Mononuclear cell (primary cell): Measurements from ENCODE around the gene PLCG1. TPM values are rescaled to one million over a fixed set of nuclear protein-coding genes. Genes with fewer than 3 reads are reported as not detected.

Experiments
- H3K27me3 ChIP-seq: 2 replicates; pipeline ENCODE4 v1.6.0; 2011; ENCODE audit warnings: low read length, control low read depth; ENCODE audit not compliant: insufficient read depth
- H3K4me1 ChIP-seq: 2 replicates; pipeline ENCODE4 v1.5.1; 2011; ENCODE audit warnings: mild to moderate bottlenecking, low read length, control low read depth; ENCODE audit not compliant: insufficient read depth
- H3K4me3 ChIP-seq: 2 replicates; pipeline ENCODE4 v1.5.1; 2011; ENCODE audit warnings: mild to moderate bottlenecking, low read length, moderate library complexity
- H3K9me3 ChIP-seq: 2 replicates; pipeline ENCODE4 v1.5.1; 2011; ENCODE audit warnings: low read depth, mild to moderate bottlenecking, control low read depth, low read length
- total RNA-seq: library from RNA; depleted of rRNA; stranded (reverse); fragments of >200 nt; gene quantifications from one replicate; pipeline ENCODE4 v1.2.3, GENCODE V29; 2012

Gene PLCG1
- total RNA-seq, 1 donor, result 115 TPM

- no peaks in the 10 kb centered on the region for H3K27me3 ChIP-seq
- no peaks in the 10 kb centered on the region for H3K4me1 ChIP-seq
- no peaks in the 10 kb centered on the region for H3K9me3 ChIP-seq
- no peak overlapping the region for H3K4me3 ChIP-seq
Observed at GRCh38 chr20:41217422-41217821, 80.1 kb downstream of the PLCG1 start.

- Histone ChIP-seq H3K4me1 (no peaks in the 10 kb centered on the region), H3K27me3 (no peaks in the 10 kb centered on the region), H3K4me3 (no peak overlapping the region), H3K9me3 (no peaks in the 10 kb centered on the region)
Observed at GRCh38 chr20:41218466-41218865, 81.1 kb downstream of the PLCG1 start.

- Histone ChIP-seq H3K4me1 (no peaks in the 10 kb centered on the region), H3K4me3 (no peak overlapping the region), H3K9me3 (no peaks in the 10 kb centered on the region), H3K27me3 (no peaks in the 10 kb centered on the region)
Observed at GRCh38 chr20:41219824-41220223, 82.5 kb downstream of the PLCG1 start.

- no peaks in the 10 kb centered on the region for H3K4me1 ChIP-seq
- H3K9me3 ChIP-seq, result no peaks in the 10 kb centered on the region
- H3K27me3 ChIP-seq, result no peaks in the 10 kb centered on the region
- H3K4me3 ChIP-seq, result no peak overlapping the region
Observed at GRCh38 chr20:41221614-41222218, 84.4 kb downstream of the PLCG1 start.

- Histone ChIP-seq H3K4me1 (no peaks in the 10 kb centered on the region), H3K27me3 (no peaks in the 10 kb centered on the region), H3K4me3 (no peak overlapping the region), H3K9me3 (no peaks in the 10 kb centered on the region)
Observed at GRCh38 chr20:41222296-41222695, 85.0 kb downstream of the PLCG1 start.

- no peaks in the 10 kb centered on the region for H3K4me1 ChIP-seq
- H3K4me3 ChIP-seq, result no peak overlapping the region
- no peaks in the 10 kb centered on the region for H3K9me3 ChIP-seq
- H3K27me3 ChIP-seq, result no peaks in the 10 kb centered on the region
Observed at GRCh38 chr20:41222703-41223102, 85.4 kb downstream of the PLCG1 start.

- Histone ChIP-seq H3K27me3 (no peaks in the 10 kb centered on the region), H3K4me3 (no peak overlapping the region), H3K4me1 (no peaks in the 10 kb centered on the region), H3K9me3 (no peaks in the 10 kb centered on the region)
Observed at GRCh38 chr20:41223112-41223511, 85.8 kb downstream of the PLCG1 start.

GRCh38 chr20:41224281-41224680, 86.9 kb downstream of the PLCG1 start:
- no peaks in the 10 kb centered on the region for H3K9me3 ChIP-seq
- no peaks in the 10 kb centered on the region for H3K27me3 ChIP-seq
- no peaks in the 10 kb centered on the region for H3K4me1 ChIP-seq
- H3K4me3 ChIP-seq, result no peak overlapping the region

GRCh38 chr20:41225091-41225490, 87.7 kb downstream of the PLCG1 start:
- H3K27me3 ChIP-seq, result no peaks in the 10 kb centered on the region
- H3K9me3 ChIP-seq, result no peaks in the 10 kb centered on the region
- H3K4me3 ChIP-seq, result no peak overlapping the region
- H3K4me1 ChIP-seq, result no peaks in the 10 kb centered on the region

GRCh38 chr20:41226426-41226825, 89.1 kb downstream of the PLCG1 start:
- H3K9me3 ChIP-seq, result no peaks in the 10 kb centered on the region
- H3K27me3 ChIP-seq, result no peaks in the 10 kb centered on the region
- no peaks in the 10 kb centered on the region for H3K4me1 ChIP-seq
- H3K4me3 ChIP-seq, result no peak overlapping the region

Other genes starting within 250 kb of the PLCG1 start
- gene TOP1, start 108.7 kb upstream of the PLCG1 start, total RNA-seq, result 26.2 TPM
- 4.3 TPM for gene ZHX3, start 180.2 kb downstream of the PLCG1 start, total RNA-seq
- gene LPIN3, start 203.3 kb downstream of the PLCG1 start, total RNA-seq, result 0.10 TPM
- under 0.01 TPM for gene EMILIN3, start 229.3 kb downstream of the PLCG1 start, total RNA-seq